ENCODE data around the gene KCNH1. TPM values are rescaled to one million over a fixed set of nuclear protein-coding genes. Genes with fewer than 3 reads are reported as not detected.

The KCNH1 gene
- total RNA-seq, 1 donor from 2014 or later: 15.5 TPM

DNA sequence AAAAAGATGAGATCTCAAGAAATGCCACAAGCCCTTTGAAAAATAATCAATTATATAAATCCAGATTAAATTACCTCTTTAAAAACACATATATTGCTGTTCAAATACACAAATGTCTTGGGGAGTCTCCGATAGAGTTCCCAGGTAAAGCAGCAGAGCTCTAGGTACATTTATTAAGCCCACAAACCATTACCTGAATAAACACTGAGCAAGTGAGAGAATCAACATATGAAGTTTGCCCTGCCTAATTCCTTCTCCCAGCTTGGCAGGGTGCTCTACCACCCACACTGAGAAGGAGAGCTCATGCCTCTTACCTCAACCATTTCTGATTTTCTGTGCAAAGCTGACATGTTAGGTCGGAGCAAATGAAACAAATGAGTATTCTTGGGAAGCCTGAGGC lies 402.4 kb downstream of the KCNH1 start:
- Histone ChIP-seq H2AFZ (ENCODE audit: low read depth, low read length) (no peak overlapping the region), H3K79me2 (ENCODE audit: insufficient read depth, low read length) (no peaks in the 10 kb centered on the region), H3K27me3 (ENCODE audit: insufficient read depth, low read length) (no peaks in the 10 kb centered on the region), H3K4me1 (ENCODE audit: insufficient read depth, low read length) (no peaks in the 10 kb centered on the region), H3K27ac (ENCODE audit: low read depth, low read length) (no peak overlapping the region), H3K4me3 (ENCODE audit: insufficient read depth, low read depth, low read length) (no peak overlapping the region), H3K9me3 (ENCODE audit: insufficient read depth, low read depth, low read length) (no peaks in the 10 kb centered on the region), H3K9ac (ENCODE audit: low read length) (no peak overlapping the region), H3K36me3 (ENCODE audit: insufficient read depth, low read length) (no peaks in the 10 kb centered on the region), H4K20me1 (ENCODE audit: insufficient read depth, low read length) (no peaks in the 10 kb centered on the region), H3K4me2 (ENCODE audit: low read length) (no peak overlapping the region)
- no peak overlapping the region for H3K27ac Mint-ChIP-seq (ENCODE audit: unreplicated experiment)
- no peak overlapping the region for H3K4me3 Mint-ChIP-seq (ENCODE audit: unreplicated experiment)
- no peak for TF ChIP-seq EZH2 (IDR thresholded peaks at IDR 0.05; ENCODE audit: insufficient read depth, low read length)
- TF ChIP-seq, protein P1, sequence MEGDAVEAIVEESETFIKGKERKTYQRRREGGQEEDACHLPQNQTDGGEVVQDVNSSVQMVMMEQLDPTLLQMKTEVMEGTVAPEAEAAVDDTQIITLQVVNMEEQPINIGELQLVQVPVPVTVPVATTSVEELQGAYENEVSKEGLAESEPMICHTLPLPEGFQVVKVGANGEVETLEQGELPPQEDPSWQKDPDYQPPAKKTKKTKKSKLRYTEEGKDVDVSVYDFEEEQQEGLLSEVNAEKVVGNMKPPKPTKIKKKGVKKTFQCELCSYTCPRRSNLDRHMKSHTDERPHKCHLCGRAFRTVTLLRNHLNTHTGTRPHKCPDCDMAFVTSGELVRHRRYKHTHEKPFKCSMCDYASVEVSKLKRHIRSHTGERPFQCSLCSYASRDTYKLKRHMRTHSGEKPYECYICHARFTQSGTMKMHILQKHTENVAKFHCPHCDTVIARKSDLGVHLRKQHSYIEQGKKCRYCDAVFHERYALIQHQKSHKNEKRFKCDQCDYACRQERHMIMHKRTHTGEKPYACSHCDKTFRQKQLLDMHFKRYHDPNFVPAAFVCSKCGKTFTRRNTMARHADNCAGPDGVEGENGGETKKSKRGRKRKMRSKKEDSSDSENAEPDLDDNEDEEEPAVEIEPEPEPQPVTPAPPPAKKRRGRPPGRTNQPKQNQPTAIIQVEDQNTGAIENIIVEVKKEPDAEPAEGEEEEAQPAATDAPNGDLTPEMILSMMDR (IDR thresholded peaks at IDR 0.05; ENCODE audit: insufficient read depth, low read depth, low read length): no peak
- DNase-seq (ENCODE audit: low read depth) (no peak), FAIRE-seq (no peak)
- H3K9me3 Mint-ChIP-seq (ENCODE audit: unreplicated experiment): no peaks in the 10 kb centered on the region
- peaks cover 16% of the 10 kb centered on the region for H3K27me3 Mint-ChIP-seq (ENCODE audit: low read depth, unreplicated experiment)
- no peaks in the 10 kb centered on the region for H3K36me3 Mint-ChIP-seq (ENCODE audit: low read depth, unreplicated experiment)
- H3K4me1 Mint-ChIP-seq (ENCODE audit: low read depth, unreplicated experiment): peaks cover 4% of the 10 kb centered on the region

DNA sequence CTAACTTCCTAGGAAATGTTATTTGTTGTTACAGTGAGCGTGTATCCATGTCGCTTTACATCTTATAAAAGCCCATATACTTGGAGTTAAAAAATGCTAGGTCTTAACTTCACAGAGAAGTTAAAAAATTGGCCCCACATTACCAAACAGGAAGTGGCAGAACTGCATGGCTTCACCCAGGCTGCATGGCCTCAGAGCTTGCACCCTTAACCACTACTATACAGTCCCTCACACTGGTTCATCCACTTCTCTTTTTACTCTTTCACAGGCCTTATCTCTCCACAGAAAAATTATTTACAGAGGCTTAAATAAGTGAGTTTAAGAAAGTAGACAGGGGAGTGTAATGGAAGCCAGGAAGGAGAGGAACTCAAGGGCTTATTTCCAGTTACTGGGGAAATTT lies 402.8 kb downstream of the KCNH1 start:
- H3K9me3 Mint-ChIP-seq (ENCODE audit: unreplicated experiment): no peaks in the 10 kb centered on the region
- H3K36me3 ChIP-seq (ENCODE audit: insufficient read depth, low read length): no peaks in the 10 kb centered on the region
- no peaks in the 10 kb centered on the region for H3K36me3 Mint-ChIP-seq (ENCODE audit: low read depth, unreplicated experiment)
- H3K27me3 ChIP-seq (ENCODE audit: insufficient read depth, low read length): no peaks in the 10 kb centered on the region
- no peak overlapping the region for H3K9ac ChIP-seq (ENCODE audit: low read length)
- H3K9me3 ChIP-seq (ENCODE audit: insufficient read depth, low read depth, low read length): no peaks in the 10 kb centered on the region
- no peak overlapping the region for H3K27ac ChIP-seq (ENCODE audit: low read depth, low read length)
- no peak overlapping the region for H2AFZ ChIP-seq (ENCODE audit: low read depth, low read length)
- H3K79me2 ChIP-seq (ENCODE audit: insufficient read depth, low read length): no peaks in the 10 kb centered on the region
- no peak overlapping the region for H3K4me2 ChIP-seq (ENCODE audit: low read length)
- DNase-seq (ENCODE audit: low read depth): no peak
- no peaks in the 10 kb centered on the region for H3K4me1 ChIP-seq (ENCODE audit: insufficient read depth, low read length)
- peaks cover 15% of the 10 kb centered on the region for H3K27me3 Mint-ChIP-seq (ENCODE audit: low read depth, unreplicated experiment)
- no peaks in the 10 kb centered on the region for H4K20me1 ChIP-seq (ENCODE audit: insufficient read depth, low read length)
- TF ChIP-seq EZH2 (IDR thresholded peaks at IDR 0.05; ENCODE audit: insufficient read depth, low read length): no peak
- TF ChIP-seq, protein P1 (IDR thresholded peaks at IDR 0.05; ENCODE audit: insufficient read depth, low read depth, low read length): no peak
- H3K27ac Mint-ChIP-seq (ENCODE audit: unreplicated experiment): no peak overlapping the region
- no peak overlapping the region for H3K4me3 Mint-ChIP-seq (ENCODE audit: unreplicated experiment)
- H3K4me3 ChIP-seq (ENCODE audit: insufficient read depth, low read depth, low read length): no peak overlapping the region
- H3K4me1 Mint-ChIP-seq (ENCODE audit: low read depth, unreplicated experiment): peaks cover 4% of the 10 kb centered on the region
- FAIRE-seq: no peak

DNA sequence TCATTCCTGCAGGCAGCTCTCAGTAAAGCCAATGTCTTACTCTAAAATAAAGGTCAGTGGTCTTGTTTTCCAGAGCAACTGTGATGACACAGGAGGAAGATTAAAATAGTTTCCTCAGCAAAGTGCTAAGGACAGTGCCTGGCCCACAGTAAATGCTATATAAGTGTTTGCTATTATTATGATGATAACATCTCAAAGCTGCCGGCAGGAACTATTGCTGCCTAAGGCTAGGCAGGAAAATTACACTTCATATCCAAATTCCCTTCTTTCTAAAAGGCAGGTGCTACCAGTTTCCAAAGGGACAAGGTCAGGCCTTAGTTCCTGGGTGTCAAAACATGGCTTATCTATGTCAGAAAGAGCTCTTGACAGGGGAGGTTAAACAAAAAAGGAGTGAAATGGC lies 403.9 kb downstream of the KCNH1 start:
- TF ChIP-seq, protein P1 (IDR thresholded peaks at IDR 0.05; ENCODE audit: insufficient read depth, low read depth, low read length): no peak
- no peak for TF ChIP-seq EZH2 (IDR thresholded peaks at IDR 0.05; ENCODE audit: insufficient read depth, low read length)
- Mint-ChIP-seq H3K4me3 (ENCODE audit: unreplicated experiment) (no peak overlapping the region), H3K9me3 (ENCODE audit: unreplicated experiment) (no peaks in the 10 kb centered on the region), H3K27ac (ENCODE audit: unreplicated experiment) (no peak overlapping the region), H3K4me1 (ENCODE audit: low read depth, unreplicated experiment) (peaks cover 3% of the 10 kb centered on the region), H3K36me3 (ENCODE audit: low read depth, unreplicated experiment) (peaks cover 2% of the 10 kb centered on the region), H3K27me3 (ENCODE audit: low read depth, unreplicated experiment) (peaks cover 20% of the 10 kb centered on the region)
- Histone ChIP-seq H3K9ac (ENCODE audit: low read length) (no peak overlapping the region), H3K27ac (ENCODE audit: low read depth, low read length) (no peak overlapping the region), H3K79me2 (ENCODE audit: insufficient read depth, low read length) (no peaks in the 10 kb centered on the region), H3K36me3 (ENCODE audit: insufficient read depth, low read length) (no peaks in the 10 kb centered on the region), H3K9me3 (ENCODE audit: insufficient read depth, low read depth, low read length) (no peaks in the 10 kb centered on the region), H3K4me1 (ENCODE audit: insufficient read depth, low read length) (no peaks in the 10 kb centered on the region), H4K20me1 (ENCODE audit: insufficient read depth, low read length) (no peaks in the 10 kb centered on the region), H3K4me2 (ENCODE audit: low read length) (no peak overlapping the region), H2AFZ (ENCODE audit: low read depth, low read length) (no peak overlapping the region), H3K4me3 (ENCODE audit: insufficient read depth, low read depth, low read length) (no peak overlapping the region), H3K27me3 (ENCODE audit: insufficient read depth, low read length) (no peaks in the 10 kb centered on the region)
- DNase-seq (ENCODE audit: low read depth): no peak
- FAIRE-seq: no peak

Measured in astrocyte (in vitro differentiated cells and primary cell).